SJCRH30 (cell line): Measurements from ENCODE around the gene LGALS3BP. TPM values are rescaled to one million over a fixed set of nuclear protein-coding genes. Genes with fewer than 3 reads are reported as not detected.
A peak's percentile ranks its signal among the peaks of the same experiment; 100 is the strongest.

Experiments used
- DNase-seq, 2 experiments: peaks; one replicate each; pipeline ENCODE4 v3.0.0-alpha.2; 2015 to 2020
- H3K27ac ChIP-seq: fragments of 250-450 bp; sonication (Bioruptor Pico); 2 replicates; pipeline ENCODE4 v1.5.1; 2020; ENCODE audit warnings: mild to moderate bottlenecking, moderate library complexity
- H3K27me3 ChIP-seq: fragments of 250-450 bp; sonication (Bioruptor Pico); 2 replicates; pipeline ENCODE4 v1.5.1; 2020; ENCODE audit warnings: mild to moderate bottlenecking, moderate library complexity
- H3K36me3 ChIP-seq: fragments of 250-450 bp; sonication (Bioruptor Pico); 2 replicates; pipeline ENCODE4 v1.5.1; 2020; ENCODE audit warnings: mild to moderate bottlenecking, moderate library complexity
- H3K4me1 ChIP-seq: fragments of 250-450 bp; sonication (Bioruptor Pico); 2 replicates; pipeline ENCODE4 v1.5.1; 2020; ENCODE audit warnings: mild to moderate bottlenecking, moderate library complexity
- H3K4me3 ChIP-seq: fragments of 250-450 bp; sonication (Bioruptor Pico); 2 replicates; pipeline ENCODE4 v1.5.1; 2020; ENCODE audit warnings: mild to moderate bottlenecking, moderate library complexity
- H3K9me3 ChIP-seq: fragments of 250-450 bp; sonication (Bioruptor Pico); replicated peaks from 2 replicates; pipeline ENCODE4 v1.5.1; 2020; ENCODE audit warnings: mild to moderate bottlenecking, moderate library complexity
- total RNA-seq: library from RNA; depleted of rRNA; stranded (reverse); fragments of >200 nt; shearing (Covaris generic); gene quantifications from 2 replicates; pipeline ENCODE4 v1.2.3, GENCODE V29; 2014

LGALS3BP gene
- total RNA-seq, 1 experiment from 2014 or later: 140 TPM

DNA sequence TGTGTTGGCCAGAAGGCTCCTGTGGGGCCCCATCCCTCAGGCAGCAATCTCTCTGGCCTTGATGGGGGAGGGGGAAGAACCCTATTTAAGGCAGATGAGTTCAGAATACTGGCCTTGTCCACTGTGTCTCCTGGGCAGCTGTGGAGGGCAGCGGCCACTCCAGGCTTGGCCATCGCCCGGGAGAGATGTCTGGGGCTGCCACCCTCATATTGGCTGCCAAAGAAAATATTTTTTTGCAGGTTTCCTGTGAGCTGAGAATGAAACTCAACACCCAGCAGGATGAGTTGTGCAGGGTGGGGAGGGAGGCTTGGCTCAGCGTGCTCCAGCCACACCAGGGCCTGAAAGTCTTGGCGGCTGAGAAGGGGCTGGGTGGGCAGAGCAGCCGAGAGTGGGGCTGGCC is 40.1 kb downstream of the LGALS3BP start:
- Histone ChIP-seq H3K36me3 (no peaks in the 10 kb centered on the region), H3K4me3 (0 out of 2 replicates have a peak overlapping the region, but pooled peaks have one; percentile 0), H3K27me3 (peaks cover 13% of the 10 kb centered on the region; the same call in 1 of the 2 replicates), H3K4me1 (peaks cover 42% of the 10 kb centered on the region), H3K27ac (peak overlapping the region; percentile 10; the same call in 1 of the 2 replicates), H3K9me3 (no peaks in the 10 kb centered on the region)
- DNase-seq: peak; percentile 64 to 76

DNA sequence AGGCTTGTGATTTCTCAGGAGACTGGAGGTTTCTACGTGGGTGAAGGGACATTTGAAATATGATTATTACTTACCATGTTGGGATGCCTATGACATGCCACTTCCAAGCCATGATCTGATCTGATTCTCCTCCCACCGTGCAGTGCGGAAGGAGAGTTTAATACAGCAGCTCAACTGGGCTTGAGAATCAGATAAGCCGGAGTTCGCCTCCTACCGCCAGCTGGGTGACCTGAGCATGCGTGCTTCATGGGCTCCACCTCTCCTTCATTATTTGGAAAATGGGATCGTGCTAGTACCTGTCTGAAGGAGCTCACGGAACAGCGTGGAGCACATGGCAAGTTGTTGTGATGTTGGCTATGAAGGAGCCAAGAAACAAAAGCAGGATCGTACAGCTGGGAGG is 42.2 kb downstream of the LGALS3BP start:
- Histone ChIP-seq H3K4me3 (no peak overlapping the region), H3K9me3 (no peaks in the 10 kb centered on the region), H3K36me3 (no peaks in the 10 kb centered on the region), H3K27ac (no peak overlapping the region), H3K27me3 (no peaks in the 10 kb centered on the region), H3K4me1 (peaks cover 59% of the 10 kb centered on the region)
- no peak for DNase-seq

DNA sequence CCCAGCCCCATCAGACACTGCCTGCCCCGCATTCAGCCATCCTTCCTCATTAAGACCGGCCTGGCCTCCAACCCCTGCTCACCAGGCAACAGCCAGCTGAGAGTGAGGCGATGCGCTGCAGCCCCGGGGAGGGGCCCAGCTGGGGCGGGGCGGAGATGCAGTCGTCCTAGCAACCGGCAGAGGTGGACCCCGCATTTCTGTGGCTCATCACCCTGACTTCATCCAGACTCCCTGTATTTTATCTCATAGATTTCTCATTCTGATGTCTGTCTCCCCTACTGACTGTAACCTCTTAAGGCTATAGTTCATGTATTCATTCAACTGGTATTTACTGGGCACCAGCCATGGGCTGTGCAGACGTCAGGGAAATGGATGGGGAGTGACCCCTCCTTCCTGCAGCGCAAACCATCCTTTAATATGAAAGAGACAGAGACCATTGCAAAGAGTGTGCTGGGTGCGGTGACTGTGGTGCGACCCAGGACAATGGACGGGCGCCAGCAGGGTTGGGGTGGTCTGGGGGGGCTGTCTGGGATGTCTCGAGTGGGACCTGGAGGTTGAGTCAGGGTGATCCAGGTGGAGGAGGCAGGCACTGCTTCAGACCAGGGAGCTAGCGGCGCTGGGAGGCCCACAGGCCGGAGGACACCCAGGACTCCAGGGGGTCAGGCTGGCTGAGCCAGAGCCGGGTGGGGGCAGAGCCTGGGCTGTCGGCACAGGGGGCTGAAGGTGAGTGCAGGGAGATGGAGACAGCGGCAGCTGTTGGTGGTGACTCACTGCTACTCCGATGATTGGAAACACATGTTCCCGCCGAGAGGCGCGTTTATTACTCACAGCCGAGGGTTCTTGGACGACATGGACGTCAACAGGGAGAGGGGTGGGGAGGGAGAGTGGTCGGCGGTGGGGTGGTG is 44.1 kb downstream of the LGALS3BP start:
- Histone ChIP-seq H3K27me3 (no peaks in the 10 kb centered on the region), H3K27ac (peak overlapping the region; percentile 78), H3K4me3 (peak overlapping the region; percentile 39), H3K9me3 (no peaks in the 10 kb centered on the region), H3K36me3 (no peaks in the 10 kb centered on the region), H3K4me1 (peaks cover 57% of the 10 kb centered on the region)
- peak; percentile 98 to 99 for DNase-seq

DNA sequence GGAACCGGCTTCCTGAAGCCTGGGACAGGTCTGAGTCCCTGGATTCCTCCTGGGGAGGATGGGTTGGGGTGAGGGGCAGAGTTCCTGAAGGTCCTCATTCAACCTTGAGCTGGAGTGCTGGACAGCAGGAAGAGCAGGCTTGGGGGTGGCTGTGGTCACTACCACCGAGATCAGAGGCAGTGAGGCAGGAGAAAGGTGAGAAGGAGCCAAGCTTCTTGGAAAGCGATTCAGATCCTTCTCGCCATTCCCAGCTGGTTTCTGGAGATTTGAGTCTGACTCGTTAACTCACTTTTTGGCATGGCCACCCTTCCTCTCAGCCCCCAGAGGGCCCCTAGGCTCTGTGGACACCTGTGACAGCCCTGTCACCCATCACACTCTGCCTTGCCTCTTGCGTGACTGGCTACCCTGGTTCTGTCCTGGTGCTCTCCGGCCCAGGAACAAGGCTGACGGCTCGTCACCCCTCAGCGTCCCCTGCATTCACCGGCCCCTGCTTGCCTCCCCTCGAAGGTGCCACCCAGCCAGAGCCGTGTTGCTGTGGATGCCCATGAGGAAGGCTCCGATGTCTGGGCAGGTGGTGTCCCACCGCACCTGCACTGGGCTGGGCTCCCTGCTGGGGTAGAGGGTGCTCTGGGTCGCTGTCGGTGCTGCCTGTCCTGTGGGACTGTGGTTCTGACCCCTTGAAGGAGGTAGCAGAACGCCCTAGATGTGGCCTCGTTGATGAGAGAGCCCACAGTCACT is 44.9 kb downstream of the LGALS3BP start:
- H3K4me1 ChIP-seq: peaks cover 48% of the 10 kb centered on the region
- no peaks in the 10 kb centered on the region for H3K27me3 ChIP-seq
- no peaks in the 10 kb centered on the region for H3K9me3 ChIP-seq
- H3K27ac ChIP-seq: peak overlapping the region; percentile 78
- peak; percentile 47 to 66 for DNase-seq
- H3K4me3 ChIP-seq: peak overlapping the region; percentile 39
- H3K36me3 ChIP-seq: no peaks in the 10 kb centered on the region

DNA sequence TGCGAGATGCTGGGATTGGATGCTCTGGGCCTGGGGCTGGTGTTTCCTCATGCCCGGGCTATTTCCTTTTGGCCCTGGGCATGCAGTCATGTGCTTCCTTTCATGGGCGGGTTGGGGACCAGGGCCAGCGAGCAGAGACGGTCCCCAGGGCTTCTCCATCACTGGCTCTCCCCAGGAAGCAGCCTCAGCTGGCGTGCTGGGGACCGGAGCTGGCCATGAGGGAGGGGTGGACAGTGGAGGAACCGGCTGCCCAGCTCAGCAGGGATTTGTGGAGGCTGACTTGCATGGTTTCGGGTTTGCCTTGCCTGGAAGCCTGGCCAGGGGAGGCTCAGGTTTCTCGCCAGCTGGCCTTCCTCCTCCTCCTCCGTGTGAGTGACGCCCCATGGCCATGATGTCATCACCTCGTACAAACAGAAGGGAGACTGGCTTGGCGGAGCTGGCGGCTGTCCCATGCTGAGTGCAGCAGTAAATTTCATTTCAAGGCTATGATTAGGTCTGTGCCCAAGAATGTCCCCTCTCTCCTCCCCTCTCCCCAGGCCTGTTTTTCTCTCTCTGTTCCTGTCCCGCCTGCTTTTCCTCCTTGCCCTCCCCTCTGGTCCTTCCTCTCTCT is 45.7 kb downstream of the LGALS3BP start:
- no peaks in the 10 kb centered on the region for H3K9me3 ChIP-seq
- DNase-seq: peak; percentile 100
- no peaks in the 10 kb centered on the region for H3K36me3 ChIP-seq
- peak overlapping the region; percentile 39 for H3K4me3 ChIP-seq
- H3K4me1 ChIP-seq: peaks cover 41% of the 10 kb centered on the region
- no peaks in the 10 kb centered on the region for H3K27me3 ChIP-seq
- H3K27ac ChIP-seq: peak overlapping the region; percentile 78

DNA sequence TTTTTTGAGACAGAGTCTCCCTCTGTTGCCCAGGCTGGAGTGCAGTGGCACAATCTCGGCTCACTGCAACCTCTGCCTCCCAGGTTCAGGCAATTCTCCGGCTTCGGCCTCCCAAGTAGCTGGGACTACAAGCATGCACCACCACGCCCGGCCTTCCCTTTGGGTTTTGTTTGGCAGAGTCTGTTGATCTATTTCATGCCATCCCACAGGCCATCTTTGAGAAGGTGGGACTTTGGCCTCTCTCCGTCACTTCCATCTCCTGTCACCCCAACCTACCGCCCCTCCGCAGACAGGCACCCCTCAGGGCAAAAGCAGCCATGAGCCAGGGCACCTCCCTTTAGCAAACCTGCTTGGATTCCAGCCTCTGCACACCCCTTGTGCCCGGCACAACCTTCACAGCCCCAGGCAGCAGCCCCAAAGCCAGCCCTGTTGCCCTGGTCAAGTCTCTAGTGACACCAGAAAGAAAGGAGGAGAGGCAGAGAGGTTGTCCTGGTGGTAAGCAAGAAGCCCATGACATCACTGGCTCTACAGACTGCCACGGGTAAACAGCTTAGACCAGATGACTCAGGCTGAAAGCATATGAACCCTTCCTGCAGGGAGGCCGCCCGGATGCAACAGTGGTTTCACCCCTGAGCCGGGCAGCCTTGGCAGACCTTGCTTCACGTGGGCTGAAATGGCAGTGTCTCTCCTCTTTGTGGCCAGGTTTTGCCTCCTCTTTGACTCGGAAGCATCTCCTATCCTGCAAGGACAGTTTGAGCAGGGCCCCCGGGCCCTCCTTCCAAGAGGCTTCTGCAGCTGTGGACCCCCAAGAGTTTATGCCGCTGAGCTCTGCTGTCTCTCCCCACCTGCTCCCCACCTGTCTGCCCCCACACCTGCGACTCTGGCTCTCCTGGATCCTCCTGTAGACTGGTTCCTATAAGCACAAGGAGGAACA is 46.4 kb downstream of the LGALS3BP start:
- DNase-seq: peak; percentile 91
- Histone ChIP-seq H3K27me3 (no peaks in the 10 kb centered on the region), H3K4me3 (peak overlapping the region; percentile 39), H3K36me3 (no peaks in the 10 kb centered on the region), H3K27ac (peak overlapping the region; percentile 78), H3K9me3 (no peaks in the 10 kb centered on the region), H3K4me1 (peaks cover 42% of the 10 kb centered on the region)

DNA sequence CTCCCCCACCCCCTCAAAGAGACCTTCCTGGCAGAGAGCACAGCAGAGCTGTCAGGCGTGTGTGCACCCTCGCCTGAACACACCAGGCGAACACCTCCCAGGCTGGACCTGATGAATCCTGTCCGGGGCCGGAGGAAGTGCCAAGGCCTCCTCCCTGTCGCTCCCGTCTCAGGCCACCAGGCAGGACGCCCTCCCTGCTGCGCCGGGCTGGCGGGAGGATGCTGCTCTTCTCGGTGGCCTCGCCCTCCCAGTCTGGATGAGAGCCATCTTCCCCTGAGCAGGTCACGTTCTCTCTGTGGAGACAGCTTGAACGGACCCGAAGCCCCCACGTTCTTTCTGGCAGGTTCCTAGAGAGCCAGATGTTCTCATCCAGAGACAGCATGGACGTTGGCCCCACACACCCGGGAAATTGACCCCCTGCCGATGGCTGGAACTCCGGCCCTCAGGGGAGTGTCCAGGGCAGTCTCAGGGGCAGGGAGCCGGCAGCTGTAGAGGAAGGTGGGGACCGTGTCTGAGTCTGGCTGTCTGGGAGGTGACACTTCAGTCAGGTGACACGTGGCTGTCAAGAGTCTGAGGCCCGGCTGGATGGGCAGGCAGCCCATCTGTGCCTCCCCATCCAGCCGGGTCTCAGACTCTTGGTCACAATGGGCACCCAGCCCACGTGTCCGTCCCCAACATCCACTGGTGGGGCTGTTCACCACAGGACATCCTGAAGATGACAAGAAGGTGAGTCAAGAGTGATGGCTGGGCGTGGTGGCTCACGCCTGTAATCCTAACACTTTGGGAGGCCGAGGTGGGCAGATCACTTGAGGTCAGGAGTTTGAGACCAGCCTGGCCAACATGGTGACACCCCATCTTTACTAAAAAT is 49.6 kb downstream of the LGALS3BP start:
- no peak for DNase-seq
- Histone ChIP-seq H3K4me3 (no peak overlapping the region), H3K36me3 (no peaks in the 10 kb centered on the region), H3K27ac (no peak overlapping the region), H3K9me3 (no peaks in the 10 kb centered on the region), H3K27me3 (no peaks in the 10 kb centered on the region; the same call in 1 of the 2 replicates), H3K4me1 (peaks cover 27% of the 10 kb centered on the region)

DNA sequence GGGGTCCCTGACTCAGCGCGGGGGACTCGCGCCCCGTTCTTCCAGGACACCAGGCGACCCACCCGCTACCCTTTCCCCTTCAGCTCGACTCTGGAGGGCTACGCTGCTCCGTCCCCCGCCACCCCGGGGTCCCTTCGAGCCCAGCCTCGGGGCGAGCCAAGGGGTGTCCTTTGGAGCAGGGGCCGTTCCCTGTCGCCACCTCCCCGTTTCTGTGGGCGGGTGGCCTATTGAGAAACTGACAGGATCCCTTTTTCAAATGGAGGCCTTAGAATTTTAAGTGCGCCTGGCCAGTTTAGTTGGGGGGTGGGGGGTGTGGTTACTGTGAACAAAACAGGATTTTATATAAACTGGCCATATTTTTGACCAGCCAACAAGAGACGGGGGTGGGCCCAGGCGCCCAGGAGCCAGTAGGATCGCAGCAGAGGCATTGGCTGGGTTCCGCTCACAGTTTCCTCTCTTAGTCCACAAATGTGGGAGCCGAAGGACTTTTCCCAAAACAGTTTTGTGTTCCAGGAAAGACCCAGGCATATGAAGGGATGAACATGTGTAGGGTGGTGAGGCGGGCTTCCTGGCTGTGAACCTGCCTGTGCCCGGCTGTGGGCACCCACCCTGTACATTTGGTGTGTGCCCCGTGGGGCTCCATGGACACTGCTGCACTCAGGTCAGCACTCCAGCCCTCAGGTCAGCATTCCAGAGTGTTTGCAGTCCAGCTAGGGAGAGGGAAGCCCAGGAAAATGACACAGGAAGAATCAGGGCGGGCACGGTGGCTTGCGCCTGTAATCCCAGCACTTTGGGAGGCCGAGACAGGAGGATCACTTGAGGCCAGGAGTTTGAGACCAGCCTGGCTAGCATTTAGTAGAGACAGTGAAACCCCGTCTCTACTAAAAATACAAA is 53.8 kb downstream of the LGALS3BP start:
- Histone ChIP-seq H3K36me3 (peaks cover 3% of the 10 kb centered on the region; the same call in 1 of the 2 replicates), H3K27ac (peak overlapping the region; percentile 82), H3K27me3 (no peaks in the 10 kb centered on the region; the same call in 1 of the 2 replicates), H3K4me1 (peaks cover 13% of the 10 kb centered on the region; the same call in 1 of the 2 replicates), H3K4me3 (peak overlapping the region; percentile 69), H3K9me3 (no peaks in the 10 kb centered on the region)
- peak; percentile 83 to 87 for DNase-seq

DNA sequence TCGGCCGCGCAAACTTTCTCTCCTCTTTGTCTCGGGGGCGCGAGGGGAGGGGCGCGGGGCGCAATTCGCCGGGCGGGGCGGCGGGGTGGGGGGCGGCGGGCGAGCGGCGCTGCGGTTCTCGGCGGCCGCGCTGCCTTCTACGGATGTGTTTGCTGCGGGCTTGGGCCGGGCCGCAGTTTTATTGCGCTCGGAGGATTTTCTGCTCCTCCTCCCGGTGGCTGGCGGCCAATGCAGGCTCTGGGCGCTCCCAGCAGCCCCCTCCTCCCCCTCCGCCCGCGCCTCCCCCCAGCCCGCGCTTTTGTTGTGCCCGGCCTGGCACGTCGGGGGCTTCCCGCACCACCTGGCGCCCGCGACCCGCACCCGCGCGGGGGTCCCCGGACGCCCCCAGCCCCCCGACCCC is 54.5 kb downstream of the LGALS3BP start, which contains the start of gene TIMP2:
Gene TIMP2 (minus strand): TSS at position 154 of the 400 bp plus-strand sequence. CDS start 299 bp downstream, outside the sequence.
- Histone ChIP-seq H3K27me3 (no peaks in the 10 kb centered on the region; the same call in 1 of the 2 replicates), H3K36me3 (peaks cover 3% of the 10 kb centered on the region; the same call in 1 of the 2 replicates), H3K9me3 (no peaks in the 10 kb centered on the region), H3K27ac (peak within 1 kb of the TSS; percentile 82), H3K4me1 (peaks cover 13% of the 10 kb centered on the region; the same call in 1 of the 2 replicates), H3K4me3 (peak within 1 kb of the TSS; percentile 69)
- peak; percentile 95 to 96 for DNase-seq

DNA sequence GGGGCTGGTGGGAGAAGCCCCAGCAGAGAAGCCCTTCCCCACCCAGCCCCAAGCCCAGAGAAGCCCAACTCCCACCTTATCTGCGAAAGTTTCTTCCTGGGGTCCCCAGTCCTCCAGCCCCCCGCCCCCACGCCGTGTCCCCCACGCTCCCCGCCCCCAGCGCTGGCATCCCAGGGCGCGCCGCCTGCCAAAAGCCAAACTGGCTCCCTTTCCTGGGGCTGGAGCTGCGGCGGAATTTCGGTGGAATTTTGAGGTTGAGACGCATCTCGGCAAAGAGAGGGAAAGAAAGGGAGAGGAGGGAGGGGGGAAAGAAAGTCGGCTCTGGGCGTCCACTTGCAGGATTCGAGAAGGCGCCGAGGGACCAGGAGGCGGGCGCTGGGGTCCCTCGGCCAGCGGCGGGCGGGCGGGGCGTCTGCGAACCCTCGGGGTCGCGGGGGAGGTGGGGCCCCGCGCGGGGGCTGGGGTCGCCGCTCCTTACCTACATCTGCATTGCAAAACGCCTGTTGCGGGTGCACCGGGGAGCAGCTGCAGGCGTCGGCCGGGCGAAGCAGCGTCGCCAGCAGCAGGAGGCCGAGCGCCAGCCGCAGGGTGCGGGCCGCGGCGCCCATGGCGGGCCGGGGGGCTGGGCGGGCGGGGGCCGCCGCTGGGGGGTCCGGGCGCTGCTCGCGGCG is 55.1 kb downstream of the LGALS3BP start:
- no peak overlapping the region; the same call in 1 of the 2 replicates for H3K27ac ChIP-seq
- peak; percentile 68 for DNase-seq
- H3K9me3 ChIP-seq: no peaks in the 10 kb centered on the region
- peaks cover 3% of the 10 kb centered on the region; the same call in 1 of the 2 replicates for H3K36me3 ChIP-seq
- H3K27me3 ChIP-seq: no peaks in the 10 kb centered on the region; the same call in 1 of the 2 replicates
- peak overlapping the region; percentile 69 for H3K4me3 ChIP-seq
- H3K4me1 ChIP-seq: peaks cover 13% of the 10 kb centered on the region; the same call in 1 of the 2 replicates

DNA sequence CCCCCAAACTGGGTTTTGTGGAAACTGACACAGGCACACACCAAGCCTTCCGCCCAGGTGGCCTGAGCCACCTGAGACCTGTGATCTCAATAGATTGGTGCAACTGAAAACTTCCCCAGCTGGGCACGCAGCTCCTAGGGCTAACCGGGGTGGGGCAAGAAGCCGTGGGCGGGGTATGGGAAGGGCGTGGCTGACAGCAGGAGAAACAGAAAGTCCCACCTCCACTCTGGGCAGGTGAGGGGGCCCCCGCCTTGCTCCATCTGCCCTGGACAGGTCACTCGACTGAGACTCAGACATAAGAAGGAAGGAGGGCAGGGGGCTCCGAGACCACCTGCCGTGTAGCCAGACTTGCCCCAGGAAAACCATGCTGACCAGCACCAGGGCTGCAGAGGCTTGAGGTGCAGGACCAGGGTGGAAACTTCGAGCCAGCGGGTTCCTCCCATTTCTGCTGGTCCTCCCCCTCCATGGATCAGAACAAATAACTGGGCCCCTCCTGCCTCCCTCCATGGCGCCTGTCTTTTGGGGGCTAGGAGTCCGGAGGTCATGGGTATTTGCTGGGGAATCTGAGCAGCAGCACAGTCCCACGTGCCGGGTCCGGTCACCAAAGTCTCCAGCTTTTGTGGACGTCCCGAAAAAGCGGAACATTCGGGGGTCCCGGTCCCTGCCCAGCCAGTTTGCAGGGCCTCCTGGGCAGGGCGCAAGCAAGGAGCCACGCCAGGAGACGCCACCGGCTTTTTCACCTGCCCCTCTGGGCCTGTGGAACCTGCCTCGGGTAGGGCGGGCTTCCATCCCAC is 55.9 kb downstream of the LGALS3BP start:
- H3K27ac ChIP-seq: no peak overlapping the region; the same call in 1 of the 2 replicates
- peak in 1 of 2 experiments; percentile 30 for DNase-seq

More for the DNA sequence above, 55.9 kb downstream of the LGALS3BP start:
- Histone ChIP-seq H3K4me1 (peaks cover 13% of the 10 kb centered on the region; the same call in 1 of the 2 replicates), H3K27me3 (no peaks in the 10 kb centered on the region; the same call in 1 of the 2 replicates), H3K9me3 (no peaks in the 10 kb centered on the region), H3K4me3 (peak overlapping the region; percentile 69), H3K36me3 (peaks cover 3% of the 10 kb centered on the region; the same call in 1 of the 2 replicates)
